GM23338 (cell line): Measurements from ENCODE around the gene RUVBL2. TPM values are rescaled to one million over a fixed set of nuclear protein-coding genes. Genes with fewer than 3 reads are reported as not detected.

Experiments used
- ATAC-seq: fragments of 200-7000 bp; cut with Tn5 transposase; 3 replicates; pipeline ENCODE4 v1.9.1; 2020
- DNase-seq: peaks from one replicate; pipeline ENCODE4 v3.0.0-alpha.2; 2015; ENCODE audit warnings: low spot score
- H2AFZ ChIP-seq: fragments of 200-600 bp; sonication (generic); 2 replicates; pipeline ENCODE4 v1.8.0; 2016; ENCODE audit warnings: antibody characterized with exemption, mild to moderate bottlenecking, moderate library complexity
- H3F3A ChIP-seq: fragments of 200-600 bp; sonication (generic); replicated peaks from 2 replicates; pipeline ENCODE4 v1.8.0; 2017; ENCODE audit warnings: antibody characterized with exemption, mixed run types, low read depth
- H3K27ac ChIP-seq: fragments of 200-600 bp; sonication (generic); 2 replicates; pipeline ENCODE4 v1.6.1; 2016; ENCODE audit warnings: low read depth
- H3K27me3 ChIP-seq: fragments of 200-600 bp; sonication (generic); 2 replicates; pipeline ENCODE4 v1.8.0; 2016; ENCODE audit warnings: mild to moderate bottlenecking, mixed run types, moderate library complexity; ENCODE audit not compliant: insufficient read depth
- H3K36me3 ChIP-seq: fragments of 200-600 bp; sonication (generic); 2 replicates; pipeline ENCODE4 v1.8.0; 2016; ENCODE audit warnings: mild to moderate bottlenecking; ENCODE audit not compliant: insufficient read depth
- H3K4me1 ChIP-seq: fragments of 200-600 bp; sonication (generic); 2 replicates; pipeline ENCODE4 v1.8.0; 2016; ENCODE audit warnings: mild to moderate bottlenecking, moderate library complexity; ENCODE audit not compliant: insufficient read depth
- H3K4me2 ChIP-seq: fragments of 200-600 bp; sonication (generic); 2 replicates; pipeline ENCODE4 v1.7.1; 2017; ENCODE audit warnings: mixed run types
- H3K4me3 ChIP-seq: fragments of 200-600 bp; sonication (generic); 2 replicates; pipeline ENCODE4 v1.6.1; 2016; ENCODE audit warnings: mixed run types
- H3K79me2 ChIP-seq: fragments of 200-600 bp; sonication (generic); replicated peaks from 2 replicates; pipeline ENCODE4 v1.8.0; 2017; ENCODE audit warnings: mild to moderate bottlenecking; ENCODE audit not compliant: insufficient read depth
- H3K9me2 ChIP-seq: fragments of 200-600 bp; sonication (generic); 2 replicates; pipeline ENCODE4 v1.8.0; 2017; ENCODE audit not compliant: insufficient read depth
- H4K20me1 ChIP-seq: fragments of 200-600 bp; sonication (generic); replicated peaks from 2 replicates; pipeline ENCODE4 v1.8.0; 2017; ENCODE audit warnings: mild to moderate bottlenecking; ENCODE audit not compliant: insufficient read depth
- H3K27ac Mint-ChIP-seq: 2 replicates; pipeline ENCODE4 v1.8.0; 2020; ENCODE audit warnings: inconsistent platforms, mild to moderate bottlenecking, moderate library complexity, mixed read lengths
- H3K27me3 Mint-ChIP-seq: 3 replicates; pipeline ENCODE4 v1.8.0; 2022; ENCODE audit warnings: low read depth, mild to moderate bottlenecking, moderate library complexity, mixed read lengths, inconsistent platforms; ENCODE audit not compliant: insufficient read depth, poor library complexity
- H3K36me3 Mint-ChIP-seq: 3 replicates; pipeline ENCODE4 v1.8.0; 2021; ENCODE audit warnings: low read depth, mild to moderate bottlenecking, inconsistent platforms, moderate library complexity, mixed read lengths
- H3K4me1 Mint-ChIP-seq: 3 replicates; pipeline ENCODE4 v1.8.0; 2020; ENCODE audit warnings: mild to moderate bottlenecking, inconsistent platforms, mixed read lengths
- H3K4me3 Mint-ChIP-seq: 3 replicates; pipeline ENCODE4 v1.8.0; 2021; ENCODE audit warnings: moderate library complexity, mild to moderate bottlenecking, inconsistent platforms, mixed read lengths
- H3K9me3 Mint-ChIP-seq: 3 replicates; pipeline ENCODE4 v1.8.0; 2020; ENCODE audit warnings: moderate library complexity, mild to moderate bottlenecking, inconsistent platforms, mixed read lengths
- CREB1 ChIP-seq: fragments of 250-450 bp; sonication (Bioruptor Pico); IDR thresholded peaks from 2 replicates; pipeline ENCODE4 v1.5.0; 2020; ENCODE audit warnings: low read depth, mild to moderate bottlenecking, moderate library complexity
- CTCF ChIP-seq, 2 experiments: fragments of 200-600 bp in 1 of 2; sonication (generic) in 1 of 2; conservative IDR thresholded peaks; 2 replicates each; pipeline versions ENCODE4 v1.5.1 to v1.6.1; 2016 to 2017; ENCODE audit warnings: antibody characterized with exemption in 2 of 2, low read depth in 2 of 2, mild to moderate bottlenecking in 2 of 2, moderate library complexity in 1 of 2
- EZH2 ChIP-seq: fragments of 200-600 bp; sonication (generic); IDR thresholded peaks from one replicate; pipeline ENCODE4 v1.8.0; 2017; ENCODE audit warnings: antibody characterized with exemption, mild to moderate bottlenecking, low read depth; ENCODE audit not compliant: unreplicated experiment
- EZH2phosphoT487 ChIP-seq: fragments of 200-600 bp; sonication (generic); IDR thresholded peaks from one replicate; pipeline ENCODE4 v1.8.1; 2018; ENCODE audit warnings: antibody characterized with exemption; ENCODE audit not compliant: unreplicated experiment
- JUNB ChIP-seq: IDR thresholded peaks from one replicate; pipeline ENCODE4 v1.6.1; 2016; ENCODE audit warnings: antibody characterized with exemption; ENCODE audit not compliant: unreplicated experiment
- NANOG ChIP-seq: IDR thresholded peaks from 2 replicates; pipeline ENCODE4 v1.6.1; 2016; ENCODE audit warnings: antibody characterized with exemption, borderline replicate concordance
- POLR2AphosphoS5 ChIP-seq: IDR thresholded peaks from 2 replicates; pipeline ENCODE4 v1.6.1; 2016; ENCODE audit warnings: antibody characterized with exemption, low read depth
- STAT1 ChIP-seq: IDR thresholded peaks from one replicate; pipeline ENCODE4 v1.6.1; 2016; ENCODE audit warnings: antibody characterized with exemption; ENCODE audit not compliant: unreplicated experiment
- ZNF114 ChIP-seq: fragments of 250-450 bp; sonication (Bioruptor Pico); IDR thresholded peaks from 2 replicates; pipeline ENCODE4 v1.5.0; 2020; ENCODE audit warnings: mild to moderate bottlenecking, moderate library complexity
- ZNF331 ChIP-seq: fragments of 250-450 bp; sonication (Bioruptor Pico); IDR thresholded peaks from 2 replicates; pipeline ENCODE4 v1.5.0; 2020; ENCODE audit warnings: low read depth, mild to moderate bottlenecking, moderate library complexity
- ZNF462 ChIP-seq: fragments of 250-450 bp; sonication (Bioruptor Pico); IDR thresholded peaks from 2 replicates; pipeline ENCODE4 v1.5.0; 2020; ENCODE audit warnings: mild to moderate bottlenecking, moderate library complexity
- polyA plus RNA-seq: library from polyadenylated mRNA; unstranded; fragments of >200 nt; fragmentation: Nextera tagmentation; extraction: Ambion mirVana; gene quantifications from 2 replicates; pipeline ENCODE4 v1.2.1, GENCODE V29; 2016
- total RNA-seq: library from RNA; depleted of rRNA; stranded (reverse); fragments of >200 nt; shearing (Covaris generic); gene quantifications from 2 replicates; pipeline ENCODE4 v1.2.3, GENCODE V29; 2014

RUVBL2 gene
- total and polyA plus RNA-seq, 2 experiments from 2014 or later: 196 to 252 TPM

GRCh38 chr19:49019242-49019932 is 25.7 kb downstream of the RUVBL2 start:
- Histone ChIP-seq H2AFZ (no peak overlapping the region), H3K27me3 (peaks cover 35% of the 10 kb centered on the region), H3K79me2 (no peaks in the 10 kb centered on the region), H3K4me2 (peak overlapping the region; percentile 92), H3K4me1 (peaks cover 19% of the 10 kb centered on the region; the same call in 1 of the 2 replicates), H3K9me2 (no peaks in the 10 kb centered on the region), H3K36me3 (no peaks in the 10 kb centered on the region), H3K27ac (no peak overlapping the region), H4K20me1 (no peaks in the 10 kb centered on the region; the same call in 1 of the 2 replicates), H3K4me3 (peak overlapping the region; percentile 64), H3F3A (0 out of 2 replicates have a peak, but pooled peaks cover 3% of the 10 kb centered on the region)
- Mint-ChIP-seq H3K9me3 (peaks cover 3% of the 10 kb centered on the region; the same call in 1 of the 3 replicates), H3K36me3 (peaks cover 13% of the 10 kb centered on the region; the same call in 2 of the 3 replicates), H3K4me1 (peaks cover 22% of the 10 kb centered on the region), H3K27ac (no peak overlapping the region), H3K27me3 (peaks cover 26% of the 10 kb centered on the region), H3K4me3 (peak overlapping the region; percentile 69)
- ATAC-seq: peak; percentile 66
- DNase-seq: peak; percentile 93
- TF ChIP-seq CTCF (conservative IDR thresholded peaks at IDR 0.05; ENCODE audit: low read depth in 2 of 2): peak; percentile 28 to 45
- TF ChIP-seq ZNF114: no peak

- Histone ChIP-seq H3K4me2 (peak overlapping the region; percentile 92), H3K4me1 (peaks cover 19% of the 10 kb centered on the region; the same call in 1 of the 2 replicates), H3K27ac (no peak overlapping the region), H3K4me3 (peak overlapping the region; percentile 64), H2AFZ (peak overlapping the region; percentile 74; the same call in 1 of the 2 replicates), H3K79me2 (no peaks in the 10 kb centered on the region), H3K9me2 (no peaks in the 10 kb centered on the region), H4K20me1 (no peaks in the 10 kb centered on the region; the same call in 1 of the 2 replicates), H3K36me3 (no peaks in the 10 kb centered on the region), H3F3A (0 out of 2 replicates have a peak, but pooled peaks cover 3% of the 10 kb centered on the region), H3K27me3 (peaks cover 35% of the 10 kb centered on the region)
- peaks cover 3% of the 10 kb centered on the region; the same call in 1 of the 3 replicates for H3K9me3 Mint-ChIP-seq
- TF ChIP-seq ZNF114: no peak
- TF ChIP-seq NANOG: no peak
- TF ChIP-seq ZNF331 (CRISPR knock-in tag): no peak
- TF ChIP-seq EZH2: no peak
- no peak for TF ChIP-seq EZH2phosphoT487
- TF ChIP-seq POLR2AphosphoS5: no peak
- TF ChIP-seq ZNF462 (CRISPR knock-in tag): no peak
- no peak for TF ChIP-seq CREB1 (CRISPR knock-in tag)
- no peak for TF ChIP-seq STAT1
- no peak for TF ChIP-seq JUNB
- peaks cover 7% of the 10 kb centered on the region; the same call in 2 of the 3 replicates for H3K36me3 Mint-ChIP-seq
- no peak overlapping the region for H3K27ac Mint-ChIP-seq
- peaks cover 26% of the 10 kb centered on the region for H3K27me3 Mint-ChIP-seq
- peaks cover 22% of the 10 kb centered on the region for H3K4me1 Mint-ChIP-seq
- ATAC-seq (peak; percentile 31), DNase-seq (peak; percentile 72)
- H3K4me3 Mint-ChIP-seq: no peak overlapping the region
Observed at GRCh38 chr19:49020342-49020741, 26.7 kb downstream of the RUVBL2 start.
